Hypothalamus (tissue), 51 donors: Measurements from ENCODE around the gene TPD52L2.
A peak's percentile ranks its signal among the peaks of the same experiment; 100 is the strongest.
"Not testable (repeated sequence)": the region's sequence is repeated elsewhere in the genome, so short reads cannot be mapped to it uniquely, and the experiment has no call there.

Experiments
- DNase-seq, 51 donors: peaks; one replicate each; lab custom pipeline; 2025; lab: John Stamatoyannopoulos, UW

TPD52L2 gene

DNA sequence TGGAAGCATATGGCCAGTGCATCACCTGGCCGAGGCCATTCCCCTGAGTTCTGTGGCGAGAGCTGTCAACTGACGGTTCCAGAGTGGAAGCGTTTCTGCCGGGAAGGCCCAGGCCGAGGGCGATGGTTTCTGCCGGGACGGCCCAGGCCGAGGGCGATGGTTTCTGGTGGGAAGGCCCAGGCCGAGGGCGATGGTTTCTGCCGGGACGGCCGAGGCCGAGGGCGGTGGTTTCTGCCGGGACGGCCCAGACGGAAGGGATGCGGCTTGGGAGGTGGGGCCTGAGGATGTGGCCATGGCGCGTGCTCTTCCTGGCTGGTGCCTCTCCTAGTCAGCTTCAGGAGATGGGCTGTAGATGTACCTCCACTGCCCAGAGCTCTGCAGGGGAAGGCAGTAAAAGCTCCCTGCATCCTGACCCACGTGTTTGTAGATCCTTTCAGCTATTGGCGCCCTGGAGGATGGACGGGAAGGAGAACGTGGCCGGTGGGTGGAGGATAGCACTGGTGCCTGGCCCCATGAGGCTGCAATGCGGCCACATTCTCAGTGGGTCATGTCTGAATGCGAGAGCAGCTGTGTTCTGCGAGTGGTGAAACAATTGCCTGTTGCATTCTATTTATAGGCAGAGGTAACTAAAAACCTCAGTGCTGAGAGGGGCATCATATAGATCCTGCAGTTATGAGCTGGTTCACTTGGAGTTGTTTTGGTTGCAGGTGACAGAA lies 12.8 kb downstream of the TPD52L2 start:
- DNase-seq: no peak

DNA sequence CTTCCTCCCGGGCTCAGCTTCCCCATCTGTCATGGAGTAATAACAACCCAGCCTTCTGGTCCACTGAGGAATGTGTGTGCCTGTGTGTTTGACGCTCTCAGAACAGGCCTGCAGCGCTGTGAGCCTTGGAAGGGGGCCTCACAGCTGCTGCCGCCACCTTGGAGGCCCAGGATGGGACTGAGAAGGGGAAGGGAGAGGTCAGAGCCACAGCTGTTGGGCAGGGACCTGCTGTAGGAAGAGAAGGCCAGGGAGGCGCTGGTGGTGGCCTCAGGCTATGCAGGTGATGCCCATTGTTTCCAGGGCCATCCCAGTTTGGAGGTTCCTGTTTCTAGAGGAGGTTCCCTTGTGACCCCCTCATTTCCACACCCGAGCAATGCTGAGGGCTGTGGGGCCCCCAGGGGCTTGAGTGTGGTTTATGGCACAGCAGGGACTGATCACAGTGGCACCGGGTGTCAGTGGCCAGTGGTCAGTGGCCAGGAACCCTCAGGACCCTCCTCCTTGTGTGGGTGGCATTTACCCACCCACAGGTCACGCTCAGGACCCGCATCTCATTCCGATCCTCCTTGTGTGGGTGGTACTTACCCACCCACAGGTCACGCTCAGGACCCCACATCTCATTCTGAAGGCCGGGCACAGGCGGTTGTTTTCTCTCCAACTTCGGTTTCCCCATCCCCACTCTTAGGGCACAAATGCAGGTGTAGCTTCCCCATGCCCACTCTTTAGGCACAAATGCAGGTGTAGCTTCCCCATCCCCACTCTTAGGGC lies 14.0 kb downstream of the TPD52L2 start:
- no peak for DNase-seq

GRCh38 chr20:63880901-63881300 lies 15.8 kb downstream of the TPD52L2 start:
- DNase-seq: not testable (repeated sequence)

DNA sequence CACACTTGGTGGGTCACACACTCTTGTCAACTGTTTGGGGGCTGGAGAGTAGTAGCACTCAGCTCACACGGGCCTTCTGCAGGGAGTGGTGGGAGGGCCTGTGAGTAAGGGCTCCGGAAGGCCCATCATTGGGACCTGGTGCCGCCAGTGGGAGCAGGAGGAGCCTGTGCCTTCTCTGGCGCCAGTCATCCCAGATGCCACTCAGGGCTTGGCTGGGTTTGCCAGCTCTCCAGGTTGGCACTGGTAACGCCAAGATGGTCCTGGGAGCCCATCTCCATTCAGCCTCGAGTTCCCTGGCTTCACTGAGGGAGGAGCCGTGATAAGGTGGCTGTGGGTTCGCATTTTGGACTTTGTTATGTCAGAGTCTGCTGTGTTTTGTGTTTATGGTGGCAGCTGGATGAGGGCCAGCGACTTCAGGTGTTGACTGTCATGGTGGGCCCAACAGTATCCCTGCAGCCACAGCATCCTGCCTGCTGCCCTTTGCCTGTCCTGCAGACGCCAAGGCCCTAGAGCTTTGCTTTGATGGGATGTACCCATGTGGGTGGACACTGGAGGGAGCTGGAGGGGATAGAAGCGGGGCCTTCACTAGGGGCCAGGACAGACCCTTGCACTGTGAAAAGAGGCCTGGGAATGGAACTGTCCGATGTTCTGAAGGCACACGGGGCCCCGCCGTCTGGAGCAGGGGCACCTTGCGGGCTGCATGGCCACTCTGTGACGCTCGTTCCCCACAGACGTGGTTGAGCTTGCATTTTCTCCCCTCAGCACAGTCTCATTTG lies 16.6 kb downstream of the TPD52L2 start:
- no peak for DNase-seq

GRCh38 chr20:63882257-63883200 lies 17.5 kb downstream of the TPD52L2 start:
- DNase-seq: no peak

DNA sequence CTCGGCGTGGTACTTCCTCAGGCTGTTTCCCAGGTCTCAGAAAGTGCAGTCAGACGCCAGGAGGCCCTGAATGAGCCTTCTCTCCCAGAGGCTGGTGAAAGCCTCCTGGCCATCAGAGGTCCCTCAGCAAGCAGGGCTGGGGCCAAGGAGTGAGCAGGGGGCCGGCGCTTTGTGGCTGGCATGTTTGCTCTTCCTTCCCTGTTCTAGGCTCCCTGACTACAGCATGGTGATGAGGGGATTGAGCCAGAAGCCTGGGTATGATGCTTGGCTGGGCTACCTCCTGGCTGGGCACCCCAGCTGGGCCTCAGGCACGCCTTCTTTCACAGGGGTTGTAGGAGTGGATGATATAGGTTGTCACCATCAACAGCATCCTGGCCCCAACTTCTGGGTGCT lies 18.1 kb downstream of the TPD52L2 start:
- no peak for DNase-seq

DNA sequence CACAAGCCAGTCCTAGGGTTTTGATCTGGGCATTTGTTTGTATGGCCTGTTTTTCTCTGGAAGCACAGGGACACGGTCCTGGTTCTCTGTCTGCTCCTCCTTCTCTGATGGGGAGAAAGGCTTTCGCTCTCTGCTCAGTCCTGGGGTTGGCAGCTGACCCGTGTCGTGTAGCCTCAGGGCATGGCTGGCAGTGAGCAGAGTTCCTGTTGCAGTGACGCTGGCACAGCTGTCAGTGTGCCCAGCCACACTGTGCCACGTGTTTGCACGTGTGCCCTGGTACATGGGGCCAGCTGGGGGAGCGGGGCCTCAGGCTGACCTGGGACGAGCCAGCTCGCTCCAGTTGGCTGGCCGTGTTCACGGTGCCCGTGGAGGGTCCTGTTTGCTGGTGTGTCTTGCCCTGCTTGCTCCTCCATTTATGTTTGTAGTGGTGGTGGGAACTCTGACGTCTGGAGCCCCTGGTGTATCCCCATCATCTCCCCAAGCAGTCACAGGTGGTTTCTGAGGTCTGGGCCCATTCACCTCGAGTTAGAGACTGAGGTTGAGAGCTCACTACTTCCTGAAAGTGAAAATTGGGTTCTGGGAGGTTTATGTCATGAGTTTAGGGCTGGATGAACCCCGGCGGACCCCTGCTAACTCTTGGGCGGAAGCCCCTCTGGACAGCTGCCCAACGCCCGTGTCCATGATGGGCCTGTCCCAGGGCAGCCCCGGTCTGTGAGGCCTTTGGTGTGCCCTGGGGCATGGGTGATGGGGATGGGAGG lies 19.6 kb downstream of the TPD52L2 start:
- no peak for DNase-seq

GRCh38 chr20:63885264-63886053 lies 20.4 kb downstream of the TPD52L2 start:
- DNase-seq: no peak

GRCh38 chr20:63886054-63886419 lies 21.0 kb downstream of the TPD52L2 start:
- no peak for DNase-seq

DNA sequence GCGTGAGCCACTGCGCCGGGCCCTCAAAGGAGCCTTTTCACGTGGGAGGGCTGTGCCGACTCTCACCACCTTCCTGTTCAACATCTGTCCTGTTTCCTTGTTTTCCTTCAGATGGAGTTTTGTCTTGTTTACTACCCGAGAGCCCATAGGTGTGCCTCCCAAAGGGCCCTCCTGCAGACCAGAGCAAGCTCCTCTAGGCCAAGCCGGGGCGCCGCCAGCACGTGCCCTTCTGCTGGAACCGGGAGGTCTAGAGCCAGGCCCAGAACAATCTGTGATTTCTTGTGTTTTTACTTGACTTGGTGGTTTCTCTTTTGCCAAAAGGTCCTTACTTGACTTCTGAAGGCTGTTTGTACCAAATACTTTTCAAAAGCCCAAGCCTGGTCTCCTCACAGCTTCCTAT lies 21.9 kb downstream of the TPD52L2 start:
- no peak for DNase-seq

DNA sequence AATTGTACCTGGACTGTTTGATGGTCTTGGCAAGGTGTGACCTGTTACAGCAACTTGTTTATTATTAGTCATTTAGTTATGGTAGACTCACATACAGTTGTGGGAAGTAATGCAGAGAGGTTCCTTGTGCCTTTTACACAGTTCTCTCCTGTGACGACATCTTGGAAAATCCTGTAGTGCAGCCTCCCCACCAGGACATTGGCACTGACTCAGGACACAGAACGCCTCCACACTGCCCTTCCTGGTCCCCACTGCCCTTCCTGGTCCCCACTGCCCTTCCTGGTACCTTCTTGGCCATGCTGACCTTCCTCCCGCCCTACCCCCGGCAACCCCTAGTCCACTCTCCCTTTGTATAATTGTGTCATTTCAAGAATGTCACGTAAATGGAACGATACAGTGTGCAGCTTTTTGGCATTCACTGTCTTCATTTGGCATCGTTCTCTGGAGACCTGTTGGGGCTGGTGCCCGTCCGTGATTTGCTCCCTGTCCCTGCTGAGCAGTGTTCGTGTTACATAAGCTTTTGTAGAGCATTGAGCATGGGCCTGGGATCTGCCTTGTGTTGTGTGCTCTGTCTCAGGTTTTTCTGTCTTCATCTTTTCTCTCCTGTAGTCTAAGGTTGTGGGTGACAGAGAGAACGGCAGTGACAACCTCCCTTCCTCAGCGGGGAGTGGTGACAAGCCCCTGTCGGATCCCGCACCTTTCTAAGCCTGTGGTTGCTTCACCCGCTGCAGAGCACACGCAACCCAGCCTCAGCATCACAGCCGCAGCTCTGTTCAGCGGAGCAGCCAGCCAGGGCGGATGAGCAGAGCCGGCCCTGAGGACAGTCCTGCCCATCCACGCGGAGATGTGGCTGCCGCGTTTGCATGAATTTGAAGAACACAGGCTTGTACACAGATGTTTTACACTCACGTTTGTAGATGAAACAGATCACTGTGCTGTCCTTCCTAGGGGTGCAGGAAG lies 24.5 kb downstream of the TPD52L2 start:
- no peak for DNase-seq

GRCh38 chr20:63890201-63890576 lies 25.1 kb downstream of the TPD52L2 start:
- no peak for DNase-seq

DNA sequence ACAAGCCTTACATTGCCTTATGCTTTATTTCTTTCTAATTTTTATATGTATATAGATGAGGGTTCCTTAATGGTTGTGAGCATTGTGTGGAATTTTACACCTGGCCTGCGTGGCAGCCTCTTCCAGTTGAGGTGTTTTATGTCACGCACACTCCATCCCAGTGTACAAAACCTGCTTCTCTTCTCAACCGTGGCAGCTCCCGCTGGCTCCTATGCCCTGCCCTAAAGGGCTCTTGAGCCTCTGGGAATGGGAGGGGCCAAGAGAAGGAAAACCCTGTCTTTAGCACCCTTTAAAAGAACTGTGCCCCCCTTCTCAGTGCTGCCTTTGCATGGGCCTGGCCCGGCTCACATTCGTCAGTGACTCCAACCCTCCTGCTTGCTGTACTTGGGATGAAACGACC lies 25.5 kb downstream of the TPD52L2 start:
- DNase-seq: no peak

DNA sequence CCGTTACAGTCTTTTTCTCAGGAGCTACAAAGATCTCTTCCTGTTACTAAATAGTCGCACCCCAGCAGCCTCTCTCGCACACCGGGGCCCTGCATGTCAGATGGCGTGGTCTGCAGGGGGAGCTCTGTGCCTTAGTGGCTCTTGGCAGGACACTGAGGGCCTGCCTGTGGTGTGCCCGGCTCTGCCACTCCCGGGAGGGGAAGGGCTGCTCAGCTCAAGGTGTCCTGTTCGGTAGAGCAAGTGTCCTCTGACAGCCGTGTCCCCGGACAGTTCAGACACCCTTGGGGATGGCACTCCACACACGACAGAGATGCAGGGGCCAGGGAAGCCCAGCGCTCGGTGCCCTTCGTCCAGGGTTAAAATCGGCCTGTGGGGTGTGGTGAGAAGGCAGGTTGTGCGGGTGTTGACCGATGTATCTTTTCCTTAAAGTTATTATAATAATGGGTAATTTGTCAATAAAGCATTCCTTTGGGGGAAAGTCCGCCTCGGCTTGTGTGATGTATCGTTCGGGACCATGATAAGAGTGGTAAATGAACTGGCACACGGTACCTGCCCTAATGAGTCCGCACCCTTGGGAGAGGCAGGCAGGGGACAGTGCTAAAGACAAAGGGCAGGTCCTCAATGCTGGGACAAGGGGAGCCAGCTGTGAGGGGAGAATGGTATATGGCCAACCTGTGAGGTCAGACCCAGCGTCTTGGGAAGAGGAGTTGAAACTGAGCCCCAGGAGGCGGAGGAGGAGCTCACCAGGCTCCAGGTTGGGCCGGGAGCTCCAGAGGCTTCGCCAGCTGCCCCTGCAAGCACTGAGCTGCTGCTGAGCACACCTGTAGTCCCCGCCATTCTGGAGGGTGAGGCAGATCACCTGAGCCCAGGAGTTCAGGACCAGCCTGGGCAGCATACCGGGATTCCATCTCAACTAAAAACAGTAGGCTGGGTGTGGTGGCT lies 26.3 kb downstream of the TPD52L2 start:
- DNase-seq: no peak

DNA sequence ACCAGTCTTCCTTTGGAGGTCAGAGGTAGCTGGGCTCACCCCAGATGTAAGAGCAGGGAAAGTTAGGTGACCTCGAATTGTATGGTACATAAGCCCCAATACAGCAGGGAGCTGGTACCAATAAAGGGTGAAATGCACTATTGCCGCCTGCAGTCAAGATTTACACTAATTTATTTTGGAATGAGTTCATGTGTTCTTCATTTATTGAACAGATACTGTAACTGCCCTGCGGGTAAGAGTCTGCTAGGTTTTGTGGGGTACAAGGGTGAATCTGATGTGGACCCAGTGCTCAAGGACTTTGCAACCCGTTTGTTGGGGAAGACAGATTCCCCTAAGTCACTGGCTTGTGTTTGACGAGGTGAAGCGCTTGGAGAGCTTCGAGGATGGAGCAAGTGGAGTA lies 27.3 kb downstream of the TPD52L2 start:
- DNase-seq: no peak

DNA sequence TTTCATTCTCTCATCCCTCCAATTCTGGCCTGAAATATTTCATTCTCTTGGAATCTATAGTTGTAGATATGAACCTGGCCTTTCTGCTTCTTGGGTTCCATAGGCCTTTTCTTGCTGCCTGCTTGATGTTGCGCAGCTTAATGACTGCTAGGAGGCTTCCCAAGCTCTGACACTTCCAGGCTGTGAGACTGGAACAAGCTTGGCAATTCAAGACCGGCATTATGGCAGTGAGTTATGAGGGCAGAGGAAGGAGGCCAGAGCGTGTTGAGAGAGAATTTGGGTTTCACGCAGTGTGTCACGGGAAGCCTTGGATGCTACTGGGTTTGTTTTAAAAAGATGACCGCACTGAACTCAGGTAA lies 28.9 kb downstream of the TPD52L2 start:
- peak in 1 of 51 donors; percentile 55 for DNase-seq
